HTR-8/SVneo (cell line): ENCODE measurements around the gene CELA3B.
"Not testable (repeated sequence)": the region's sequence is repeated elsewhere in the genome, so short reads cannot be mapped to it uniquely, and the experiment has no call there.

Source experiments
- DNase-seq: peaks from one replicate; pipeline ENCODE4 v3.0.0; 2011; ENCODE audit warnings: low spot score, mixed read lengths; ENCODE audit not compliant: insufficient read length
- FAIRE-seq: peaks from 2 replicates; lab custom pipeline; 2011; peaks lifted over from hg19 to GRCh38; lab: Jason Lieb, UNC

Gene CELA3B

GRCh38 chr1:22002875-22003274 lies 26.1 kb downstream of the CELA3B start:
- DNase-seq, FAIRE-seq: not testable (repeated sequence)

GRCh38 chr1:22003959-22004358 lies 27.1 kb downstream of the CELA3B start:
- not testable (repeated sequence) for DNase-seq, FAIRE-seq

- DNase-seq, FAIRE-seq: not testable (repeated sequence)
Observed at GRCh38 chr1:22005261-22006149, 28.7 kb downstream of the CELA3B start.

GRCh38 chr1:22006736-22007135 lies 29.9 kb downstream of the CELA3B start:
- FAIRE-seq: not testable (repeated sequence)

GRCh38 chr1:22007262-22007661 lies 30.4 kb downstream of the CELA3B start:
- DNase-seq, FAIRE-seq: not testable (repeated sequence)

More at GRCh38 chr1:22006736-22007135, 29.9 kb downstream of the CELA3B start:
- DNase-seq: not testable (repeated sequence)

DNA sequence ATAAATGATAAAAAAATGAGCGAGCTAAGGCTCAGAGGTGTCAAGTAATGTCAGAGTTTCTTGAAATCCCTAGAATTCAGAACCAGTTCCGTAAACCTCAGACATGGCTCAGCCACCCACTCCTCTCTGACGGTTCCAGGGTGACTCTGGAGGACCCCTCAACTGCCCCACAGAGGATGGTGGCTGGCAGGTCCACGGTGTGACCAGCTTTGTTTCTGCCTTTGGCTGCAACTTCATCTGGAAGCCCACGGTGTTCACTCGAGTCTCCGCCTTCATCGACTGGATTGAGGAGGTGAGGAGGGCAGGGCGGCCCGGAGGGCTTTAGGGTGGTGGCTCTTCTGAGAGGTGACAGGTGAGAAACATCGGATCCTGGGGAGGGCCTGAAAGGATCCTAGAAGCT lies 32.7 kb downstream of the CELA3B start:
- FAIRE-seq, DNase-seq: not testable (repeated sequence)

- FAIRE-seq, DNase-seq: not testable (repeated sequence)
Observed at GRCh38 chr1:22012752-22013151, 35.9 kb downstream of the CELA3B start.

- not testable (repeated sequence) for FAIRE-seq, DNase-seq
Observed at GRCh38 chr1:22014575-22015206, 37.9 kb downstream of the CELA3B start.

DNA sequence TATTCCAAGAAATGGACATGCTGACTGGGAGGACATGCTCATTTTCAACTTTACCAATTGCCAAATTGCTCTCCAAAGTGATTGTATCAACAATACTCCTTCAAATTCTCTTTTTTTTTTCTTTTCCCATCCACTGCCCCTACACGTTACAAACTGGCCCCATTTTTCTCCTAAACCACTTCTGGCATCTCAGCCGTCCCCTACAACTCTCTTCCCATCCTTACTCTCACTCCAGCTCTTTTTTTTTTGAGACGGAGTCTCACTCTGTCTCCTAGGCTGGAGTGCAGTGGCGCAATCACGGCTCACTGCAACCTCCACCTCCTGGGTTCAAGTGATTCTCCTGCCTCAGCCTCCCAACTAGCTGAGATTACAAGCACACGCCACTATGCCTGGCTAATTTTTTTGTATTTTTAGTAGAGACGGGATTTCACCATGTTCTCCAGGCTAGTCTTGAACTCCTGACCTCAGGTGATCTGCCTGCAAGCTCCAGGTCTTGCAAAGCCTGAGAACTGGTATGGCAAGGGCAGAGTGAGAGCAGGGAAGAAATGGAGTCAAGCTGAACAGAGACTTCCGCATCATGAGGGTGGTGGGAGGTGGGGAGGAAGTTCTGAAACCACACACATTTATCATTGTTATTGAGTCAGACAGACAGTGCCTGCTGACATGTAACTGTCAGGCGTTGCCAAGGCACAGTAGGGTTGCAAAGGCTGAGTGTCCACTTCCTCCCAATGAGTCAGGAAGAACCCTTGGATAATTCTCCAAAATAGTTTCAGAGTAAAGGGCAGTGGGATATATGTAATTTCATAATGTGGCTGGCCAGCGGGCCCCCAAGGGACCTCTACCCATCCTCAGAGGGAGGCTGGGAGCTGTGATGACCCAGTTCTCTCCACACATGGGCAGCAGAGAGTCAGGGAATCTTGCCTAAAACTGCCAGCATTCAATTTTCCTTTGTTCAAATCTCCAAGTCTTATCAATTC lies 42.0 kb downstream of the CELA3B start:
- DNase-seq (peak; percentile 75), FAIRE-seq (no peak)

GRCh38 chr1:22021061-22021460 lies 44.2 kb downstream of the CELA3B start:
- FAIRE-seq (no peak), DNase-seq (no peak)

- FAIRE-seq (no peak), DNase-seq (peak; percentile 50)
Observed at GRCh38 chr1:22024485-22025367, 47.9 kb downstream of the CELA3B start.

- FAIRE-seq: no peak
- DNase-seq: peak; percentile 78
Observed at GRCh38 chr1:22025368-22026155, 48.7 kb downstream of the CELA3B start.

DNA sequence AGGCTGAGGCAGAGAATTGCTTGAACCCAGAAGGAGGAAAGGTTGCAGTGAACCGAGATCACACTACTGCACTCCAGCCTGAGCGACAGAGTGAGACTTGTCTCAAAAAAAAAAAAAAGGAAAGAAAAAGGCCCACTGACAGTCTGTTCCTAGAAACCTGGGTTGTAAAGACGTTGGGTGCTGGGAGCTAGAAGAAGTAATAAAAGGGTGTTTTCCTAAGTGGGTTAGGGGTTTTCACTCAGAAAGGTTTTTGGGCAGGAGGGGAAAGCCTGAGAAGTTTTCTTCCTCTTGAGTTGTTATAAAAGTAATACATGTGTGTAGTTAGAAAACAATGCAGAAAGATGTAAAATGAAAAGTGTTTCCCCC lies 50.1 kb downstream of the CELA3B start:
- no peak for FAIRE-seq
- no peak for DNase-seq

GRCh38 chr1:22030057-22030456 lies 53.2 kb downstream of the CELA3B start:
- FAIRE-seq (no peak), DNase-seq (no peak)

DNA sequence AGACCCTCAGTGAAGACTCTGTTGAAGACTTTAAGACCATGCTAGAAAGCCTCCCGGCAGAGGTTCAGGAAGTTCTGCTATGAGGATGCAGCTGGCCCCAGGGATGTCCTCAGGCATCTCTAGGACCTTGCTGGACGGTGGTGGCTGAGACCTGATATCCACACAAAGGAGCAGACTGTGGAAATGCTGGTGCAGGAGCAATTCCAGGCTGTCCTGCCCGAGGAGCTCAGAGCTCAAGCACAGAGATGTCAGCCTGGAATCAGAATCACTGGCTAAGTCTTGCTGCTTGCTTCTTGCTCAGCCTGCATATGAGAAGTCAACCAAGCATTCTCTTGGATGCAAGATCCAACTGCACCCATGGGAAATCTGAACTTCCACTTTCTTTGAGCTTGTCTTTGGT lies 53.7 kb downstream of the CELA3B start:
- DNase-seq: no peak
- no peak for FAIRE-seq

DNA sequence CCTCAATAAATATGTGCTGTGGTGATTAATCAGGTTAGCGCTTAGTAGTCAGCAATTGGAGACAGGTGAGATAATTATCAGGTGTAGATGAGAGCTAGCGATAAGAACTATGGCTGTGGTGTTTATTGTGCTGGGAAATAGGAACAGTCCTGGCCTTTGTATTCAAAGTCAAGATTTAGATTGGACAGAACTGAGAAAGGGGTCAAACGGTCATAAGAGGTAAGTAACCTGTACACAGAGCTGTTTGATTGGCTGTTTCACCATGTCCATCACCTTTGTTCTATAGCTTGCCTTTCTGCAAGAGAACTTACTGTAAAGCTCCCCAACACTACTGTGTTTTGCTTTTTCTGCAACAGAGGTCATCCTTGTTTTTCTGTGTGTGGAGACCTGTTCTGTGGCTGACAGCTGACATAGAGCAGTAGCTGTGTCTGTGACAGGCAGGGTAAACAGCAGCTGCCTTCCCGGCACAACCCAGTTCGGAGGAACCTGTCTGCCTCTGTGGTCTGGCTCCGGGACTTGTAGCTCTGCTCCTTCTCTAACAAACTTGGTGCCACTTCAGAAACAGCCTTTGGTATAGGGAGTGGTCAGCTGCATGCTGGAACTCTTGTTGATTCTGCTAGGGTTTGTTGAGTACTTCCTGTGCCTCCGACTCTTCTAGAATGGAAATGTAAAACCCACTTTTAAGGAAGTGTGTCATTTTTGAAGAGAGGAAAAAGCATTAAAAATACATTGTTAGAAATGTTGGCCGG lies 54.6 kb downstream of the CELA3B start:
- no peak for FAIRE-seq
- DNase-seq: no peak

DNA sequence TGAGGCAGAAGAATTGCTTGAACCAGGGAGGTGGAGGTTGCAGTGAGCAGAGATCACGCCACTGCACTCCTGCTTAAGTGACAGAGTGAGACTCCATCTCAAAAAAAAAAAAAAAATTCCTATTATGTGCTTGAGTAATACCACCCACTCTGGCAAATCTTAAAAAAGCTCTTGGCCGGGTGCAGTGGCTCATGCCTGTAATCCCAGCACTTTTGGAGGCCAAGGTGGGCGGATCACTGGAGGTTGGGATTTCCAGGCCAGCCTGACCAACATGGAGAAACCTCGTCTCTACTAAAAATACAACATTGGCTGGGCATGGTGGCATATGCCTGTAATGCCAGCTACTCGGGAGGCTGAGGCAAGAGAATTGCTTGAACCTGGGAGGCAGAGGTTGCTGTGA lies 58.0 kb downstream of the CELA3B start:
- FAIRE-seq, DNase-seq: not testable (repeated sequence)

DNA sequence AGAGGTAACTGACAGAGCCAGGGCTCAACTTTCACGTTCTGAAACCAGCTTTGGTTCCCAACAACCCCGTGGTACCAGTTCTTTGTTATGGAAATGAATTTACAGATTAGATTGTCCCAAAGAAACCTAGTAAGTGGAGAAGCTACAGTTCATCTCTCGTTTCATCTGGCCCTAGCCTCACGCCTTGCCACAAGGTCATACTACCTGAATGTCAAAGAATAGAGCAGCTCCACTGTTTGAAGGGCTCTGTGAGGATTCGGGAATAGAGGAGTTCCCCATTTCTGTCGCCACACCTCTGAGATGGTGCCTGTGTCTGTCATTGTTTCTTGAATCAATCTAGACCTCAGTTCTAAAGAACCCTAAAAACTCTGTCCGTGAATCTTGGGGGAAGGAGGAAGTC lies 60.7 kb downstream of the CELA3B start:
- FAIRE-seq: no peak

More for the DNA sequence above, 60.7 kb downstream of the CELA3B start:
- DNase-seq: no peak
